Astrocyte (in vitro differentiated cells and primary cell): ENCODE results near the gene QRFPR. TPM values are rescaled to one million over a fixed set of nuclear protein-coding genes. Genes with fewer than 3 reads are reported as not detected.

ENCODE experiments used
- DNase-seq: peaks from one replicate; pipeline ENCODE4 v3.0.0-alpha.2; 2010; ENCODE audit warnings: low read depth
- FAIRE-seq: peaks from 2 replicates; lab custom pipeline; 2011; peaks lifted over from hg19 to GRCh38; lab: Jason Lieb, UNC
- H2AFZ ChIP-seq: 2 replicates; pipeline ENCODE4 v1.6.0; 2012; ENCODE audit warnings: low read depth, low read length, inconsistent platforms
- H3K27ac ChIP-seq: 2 replicates; pipeline ENCODE4 v1.5.1; 2011; ENCODE audit warnings: low read depth, low read length, inconsistent platforms
- H3K27me3 ChIP-seq: 2 replicates; pipeline ENCODE4 v1.6.0; 2011; ENCODE audit warnings: low read length, inconsistent platforms; ENCODE audit not compliant: insufficient read depth
- H3K36me3 ChIP-seq: 2 replicates; pipeline ENCODE4 v1.5.1; 2011; ENCODE audit warnings: low read length, inconsistent platforms; ENCODE audit not compliant: insufficient read depth
- H3K4me1 ChIP-seq: 2 replicates; pipeline ENCODE4 v1.5.1; 2011; ENCODE audit warnings: low read length, inconsistent platforms; ENCODE audit not compliant: insufficient read depth
- H3K4me2 ChIP-seq: 2 replicates; pipeline ENCODE4 v1.6.0; 2012; ENCODE audit warnings: low read length, inconsistent platforms
- H3K4me3 ChIP-seq: 2 replicates; pipeline ENCODE4 v1.5.1; 2011; ENCODE audit warnings: low read depth, mild to moderate bottlenecking, low read length, inconsistent platforms; ENCODE audit not compliant: insufficient read depth
- H3K79me2 ChIP-seq: 2 replicates; pipeline ENCODE4 v1.6.0; 2012; ENCODE audit warnings: mild to moderate bottlenecking, low read length, inconsistent platforms; ENCODE audit not compliant: insufficient read depth
- H3K9ac ChIP-seq: 2 replicates; pipeline ENCODE4 v1.6.0; 2012; ENCODE audit warnings: mild to moderate bottlenecking, low read length, inconsistent platforms
- H3K9me3 ChIP-seq: 2 replicates; pipeline ENCODE4 v1.5.1; 2012; ENCODE audit warnings: low read depth, mild to moderate bottlenecking, low read length, inconsistent platforms; ENCODE audit not compliant: insufficient read depth
- H4K20me1 ChIP-seq: 2 replicates; pipeline ENCODE4 v1.6.0; 2012; ENCODE audit warnings: low read length, inconsistent platforms; ENCODE audit not compliant: insufficient read depth
- H3K27ac Mint-ChIP-seq: one replicate; pipeline ENCODE4 v1.8.0; 2021; ENCODE audit warnings: mild to moderate bottlenecking, mixed read lengths; ENCODE audit not compliant: unreplicated experiment
- H3K27me3 Mint-ChIP-seq: one replicate; pipeline ENCODE4 v1.8.0; 2021; ENCODE audit warnings: low read depth, mixed read lengths; ENCODE audit not compliant: unreplicated experiment
- H3K36me3 Mint-ChIP-seq: one replicate; pipeline ENCODE4 v1.8.0; 2021; ENCODE audit warnings: low read depth, mixed read lengths; ENCODE audit not compliant: unreplicated experiment
- H3K4me1 Mint-ChIP-seq: one replicate; pipeline ENCODE4 v1.8.0; 2021; ENCODE audit warnings: low read depth, mixed read lengths; ENCODE audit not compliant: unreplicated experiment
- H3K4me3 Mint-ChIP-seq: one replicate; pipeline ENCODE4 v1.8.0; 2021; ENCODE audit warnings: mild to moderate bottlenecking, moderate library complexity, mixed read lengths; ENCODE audit not compliant: unreplicated experiment
- H3K9me3 Mint-ChIP-seq: one replicate; pipeline ENCODE4 v1.8.0; 2021; ENCODE audit warnings: mild to moderate bottlenecking, mixed read lengths; ENCODE audit not compliant: unreplicated experiment
- EZH2 ChIP-seq: IDR thresholded peaks from 2 replicates; pipeline ENCODE4 v1.6.1; 2012; ENCODE audit warnings: mild to moderate bottlenecking, low read length, inconsistent platforms; ENCODE audit not compliant: insufficient read depth
- total RNA-seq: library from RNA; stranded (reverse); gene quantifications from 2 replicates; pipeline ENCODE4 v1.2.1, GENCODE V29; 2021
- TF ChIP-seq, protein P1 (sequence below): IDR thresholded peaks from 2 replicates; pipeline ENCODE4 v1.5.1; 2011; ENCODE audit warnings: low read depth, mild to moderate bottlenecking, inconsistent platforms, low read length, moderate library complexity; ENCODE audit not compliant: insufficient read depth

The QRFPR gene
- total RNA-seq, 1 donor from 2014 or later, result not detected

DNA sequence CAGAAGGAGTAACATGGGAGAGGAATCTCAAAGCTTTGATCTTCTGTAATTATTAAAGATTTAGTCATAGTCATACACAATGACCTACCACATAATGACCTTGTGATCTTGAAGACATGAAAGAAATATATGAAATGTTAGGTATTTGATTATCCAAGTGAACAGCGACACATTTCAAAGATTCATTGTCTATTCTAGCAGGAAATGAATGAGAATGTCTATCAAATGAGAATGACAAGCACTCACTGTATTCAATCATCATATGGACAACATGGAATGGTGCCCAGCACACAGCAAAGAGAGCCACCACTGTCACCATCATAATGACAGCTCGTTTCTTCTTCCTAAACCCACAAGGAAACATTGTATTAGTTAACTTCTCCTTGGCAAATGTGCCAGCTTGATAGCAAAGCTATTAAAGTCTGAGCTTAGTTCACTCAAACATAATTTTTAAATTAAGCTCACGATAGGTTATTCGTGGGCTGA is 50.6 kb downstream of the QRFPR start:
- no peak for TF ChIP-seq EZH2
- TF ChIP-seq, protein P1, sequence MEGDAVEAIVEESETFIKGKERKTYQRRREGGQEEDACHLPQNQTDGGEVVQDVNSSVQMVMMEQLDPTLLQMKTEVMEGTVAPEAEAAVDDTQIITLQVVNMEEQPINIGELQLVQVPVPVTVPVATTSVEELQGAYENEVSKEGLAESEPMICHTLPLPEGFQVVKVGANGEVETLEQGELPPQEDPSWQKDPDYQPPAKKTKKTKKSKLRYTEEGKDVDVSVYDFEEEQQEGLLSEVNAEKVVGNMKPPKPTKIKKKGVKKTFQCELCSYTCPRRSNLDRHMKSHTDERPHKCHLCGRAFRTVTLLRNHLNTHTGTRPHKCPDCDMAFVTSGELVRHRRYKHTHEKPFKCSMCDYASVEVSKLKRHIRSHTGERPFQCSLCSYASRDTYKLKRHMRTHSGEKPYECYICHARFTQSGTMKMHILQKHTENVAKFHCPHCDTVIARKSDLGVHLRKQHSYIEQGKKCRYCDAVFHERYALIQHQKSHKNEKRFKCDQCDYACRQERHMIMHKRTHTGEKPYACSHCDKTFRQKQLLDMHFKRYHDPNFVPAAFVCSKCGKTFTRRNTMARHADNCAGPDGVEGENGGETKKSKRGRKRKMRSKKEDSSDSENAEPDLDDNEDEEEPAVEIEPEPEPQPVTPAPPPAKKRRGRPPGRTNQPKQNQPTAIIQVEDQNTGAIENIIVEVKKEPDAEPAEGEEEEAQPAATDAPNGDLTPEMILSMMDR, result no peak
- Histone ChIP-seq H3K36me3 (no peaks in the 10 kb centered on the region), H3K79me2 (no peaks in the 10 kb centered on the region), H3K27me3 (no peaks in the 10 kb centered on the region), H4K20me1 (no peaks in the 10 kb centered on the region), H3K27ac (no peak overlapping the region), H3K9me3 (no peaks in the 10 kb centered on the region), H2AFZ (no peak overlapping the region), H3K4me3 (no peak overlapping the region), H3K9ac (no peak overlapping the region), H3K4me1 (no peaks in the 10 kb centered on the region), H3K4me2 (no peak overlapping the region)
- Mint-ChIP-seq H3K4me1 (no peaks in the 10 kb centered on the region), H3K27ac (no peak overlapping the region), H3K27me3 (peaks cover 3% of the 10 kb centered on the region), H3K36me3 (no peaks in the 10 kb centered on the region), H3K9me3 (no peaks in the 10 kb centered on the region), H3K4me3 (no peak overlapping the region)
- no peak for DNase-seq
- FAIRE-seq, result no peak

DNA sequence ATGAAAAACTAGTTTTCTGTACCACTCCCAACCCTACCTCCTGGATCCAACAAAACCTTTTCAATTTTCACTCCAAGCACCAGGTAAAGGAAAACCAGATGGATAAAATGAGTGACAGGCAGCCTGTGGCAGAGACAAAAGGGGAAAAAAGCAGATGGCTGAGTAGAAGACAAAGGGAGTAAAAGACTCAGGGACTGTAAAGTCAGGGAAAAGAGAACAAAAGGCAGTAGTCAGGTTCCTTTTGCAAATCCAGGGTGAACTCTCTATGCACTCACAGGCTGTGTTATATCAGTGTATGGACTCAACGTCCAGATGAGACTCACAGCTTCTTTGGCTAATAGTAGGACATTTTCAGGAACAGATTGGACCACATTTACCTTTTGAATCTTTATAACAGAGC is 54.2 kb downstream of the QRFPR start:
- Histone ChIP-seq H3K9ac (no peak overlapping the region), H2AFZ (no peak overlapping the region), H3K27ac (no peak overlapping the region), H4K20me1 (no peaks in the 10 kb centered on the region), H3K36me3 (no peaks in the 10 kb centered on the region), H3K79me2 (no peaks in the 10 kb centered on the region), H3K9me3 (no peaks in the 10 kb centered on the region), H3K4me2 (no peak overlapping the region), H3K4me3 (no peak overlapping the region), H3K4me1 (no peaks in the 10 kb centered on the region), H3K27me3 (peaks cover 2% of the 10 kb centered on the region)
- H3K9me3 Mint-ChIP-seq, result no peaks in the 10 kb centered on the region
- FAIRE-seq (no peak), DNase-seq (no peak)
- no peaks in the 10 kb centered on the region for H3K36me3 Mint-ChIP-seq
- TF ChIP-seq EZH2, result no peak
- TF ChIP-seq, protein P1, result no peak
- H3K4me1 Mint-ChIP-seq, result no peaks in the 10 kb centered on the region
- peaks cover 3% of the 10 kb centered on the region for H3K27me3 Mint-ChIP-seq
- no peak overlapping the region for H3K4me3 Mint-ChIP-seq
- no peak overlapping the region for H3K27ac Mint-ChIP-seq

DNA sequence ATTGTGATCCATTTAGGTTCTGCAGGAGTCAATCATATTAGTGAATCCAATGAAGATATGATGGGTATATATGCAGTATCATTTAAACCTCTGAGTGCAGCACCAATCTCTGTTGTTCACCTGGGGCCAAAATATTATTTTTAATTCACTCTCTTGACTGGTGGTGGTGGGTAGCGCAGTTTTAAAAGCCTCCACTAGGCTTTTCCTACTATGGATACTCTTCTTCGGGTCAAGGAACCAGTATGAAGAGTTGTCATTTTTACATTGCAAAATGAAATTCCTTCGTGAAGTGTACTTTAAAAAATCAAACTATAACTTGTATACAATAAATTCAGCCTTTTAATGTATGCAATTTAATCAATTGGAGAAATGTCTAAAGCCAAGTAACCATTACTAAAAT is 56.5 kb downstream of the QRFPR start:
- Histone ChIP-seq H3K36me3 (no peaks in the 10 kb centered on the region), H3K27ac (no peak overlapping the region), H3K4me1 (no peaks in the 10 kb centered on the region), H3K9ac (no peak overlapping the region), H2AFZ (no peak overlapping the region), H3K4me3 (no peak overlapping the region), H3K9me3 (no peaks in the 10 kb centered on the region), H3K4me2 (no peak overlapping the region), H3K79me2 (no peaks in the 10 kb centered on the region), H3K27me3 (peaks cover 2% of the 10 kb centered on the region), H4K20me1 (no peaks in the 10 kb centered on the region)
- no peaks in the 10 kb centered on the region for H3K9me3 Mint-ChIP-seq
- H3K27me3 Mint-ChIP-seq, result peaks cover 3% of the 10 kb centered on the region
- TF ChIP-seq EZH2, result no peak
- TF ChIP-seq, protein P1, result no peak
- no peak overlapping the region for H3K4me3 Mint-ChIP-seq
- DNase-seq (no peak), FAIRE-seq (no peak)
- no peak overlapping the region for H3K27ac Mint-ChIP-seq
- H3K36me3 Mint-ChIP-seq, result no peaks in the 10 kb centered on the region
- H3K4me1 Mint-ChIP-seq, result no peaks in the 10 kb centered on the region
